Loucy (cell line): Measurements from ENCODE around the gene LAMB4.

Experiments used
- H2AFZ ChIP-seq: fragments of 200-600 bp; sonication (generic); 2 replicates; pipeline ENCODE4 v1.6.0; 2016; ENCODE audit warnings: antibody characterized with exemption, mild to moderate bottlenecking, low read length, moderate library complexity
- H3F3A ChIP-seq: fragments of 200-600 bp; 2 replicates; pipeline ENCODE4 v1.6.0; 2016; ENCODE audit warnings: antibody characterized with exemption, low read depth, mild to moderate bottlenecking
- H3K27me3 ChIP-seq: fragments of 200-600 bp; sonication (generic); 2 replicates; pipeline ENCODE4 v1.6.1; 2014; ENCODE audit warnings: low read length, mild to moderate bottlenecking; ENCODE audit not compliant: insufficient read depth, poor library complexity, severe bottlenecking
- H3K36me3 ChIP-seq: fragments of 200-600 bp; sonication (generic); 2 replicates; pipeline ENCODE4 v1.6.1; 2016; ENCODE audit warnings: low read length; ENCODE audit not compliant: insufficient read depth
- H3K4me1 ChIP-seq: fragments of 200-600 bp; sonication (generic); 2 replicates; pipeline ENCODE4 v1.5.1; 2014; ENCODE audit warnings: low read length, mild to moderate bottlenecking; ENCODE audit not compliant: insufficient read depth, poor library complexity, severe bottlenecking
- H3K4me2 ChIP-seq: fragments of 200-600 bp; sonication (generic); 2 replicates; pipeline ENCODE4 v1.6.0; 2014; ENCODE audit warnings: antibody characterized with exemption, low read length, low read depth, mild to moderate bottlenecking; ENCODE audit not compliant: poor library complexity, severe bottlenecking
- H3K4me3 ChIP-seq: fragments of 200-600 bp; sonication (generic); 2 replicates; pipeline ENCODE4 v1.5.1; 2014; ENCODE audit warnings: low read length, mild to moderate bottlenecking, mixed read lengths; ENCODE audit not compliant: poor library complexity, severe bottlenecking
- H3K79me2 ChIP-seq: fragments of 200-600 bp; sonication (generic); 2 replicates; pipeline ENCODE4 v1.6.1; 2014; ENCODE audit warnings: low read length; ENCODE audit not compliant: insufficient read depth
- H3K9ac ChIP-seq: fragments of 200-600 bp; sonication (generic); 2 replicates; pipeline ENCODE4 v1.6.0; 2014; ENCODE audit warnings: mild to moderate bottlenecking, low read depth, low read length, moderate library complexity; ENCODE audit not compliant: poor library complexity, severe bottlenecking
- H3K9me2 ChIP-seq: fragments of 200-600 bp; sonication (generic); replicated peaks from 2 replicates; pipeline ENCODE4 v1.6.1; 2016; ENCODE audit warnings: low read depth, low read length, mixed read lengths
- H3K9me3 ChIP-seq: fragments of 200-600 bp; sonication (generic); 2 replicates; pipeline ENCODE4 v1.6.1; 2014; ENCODE audit warnings: mild to moderate bottlenecking, antibody characterized with exemption, low read length, low read depth; ENCODE audit not compliant: insufficient read depth
- H4K20me1 ChIP-seq: fragments of 200-600 bp; sonication (generic); 2 replicates; pipeline ENCODE4 v1.6.0; 2014; ENCODE audit warnings: antibody characterized with exemption, low read length, mild to moderate bottlenecking; ENCODE audit not compliant: insufficient read depth, poor library complexity, severe bottlenecking
- EZH2phosphoT487 ChIP-seq: fragments of 200-600 bp; IDR thresholded peaks from 2 replicates; pipeline ENCODE4 v1.6.1; 2018; ENCODE audit warnings: antibody characterized with exemption, mild to moderate bottlenecking, moderate library complexity, borderline replicate concordance
- TF ChIP-seq, protein P1 (sequence below): fragments of 200-600 bp; sonication (generic); conservative IDR thresholded peaks from 2 replicates; pipeline ENCODE4 v1.5.1; 2014; ENCODE audit warnings: mild to moderate bottlenecking, antibody characterized with exemption, low read length

Gene LAMB4

DNA sequence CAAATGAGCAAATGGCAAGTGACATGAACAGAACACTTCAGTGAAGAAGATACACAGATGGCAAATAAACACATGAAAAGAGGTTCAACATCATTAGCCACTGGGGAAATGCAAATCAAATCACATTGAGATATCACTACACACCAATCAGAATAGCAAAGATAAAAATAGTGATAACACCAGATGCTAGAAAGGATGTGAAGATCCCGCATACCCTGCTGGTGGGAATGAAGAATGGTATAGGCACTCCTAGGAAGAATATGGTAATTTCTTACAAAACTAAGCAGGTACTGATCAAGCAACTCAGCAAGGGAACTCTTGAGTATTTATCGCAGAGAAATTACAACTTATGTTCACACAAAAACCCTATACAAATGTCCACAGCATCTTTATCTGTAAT is 11.2 kb downstream of the LAMB4 start:
- Histone ChIP-seq H4K20me1 (no peaks in the 10 kb centered on the region), H3K79me2 (no peaks in the 10 kb centered on the region), H2AFZ (no peak overlapping the region), H3K27me3 (no peaks in the 10 kb centered on the region), H3K36me3 (no peaks in the 10 kb centered on the region), H3K4me3 (no peak overlapping the region), H3K9me2 (no peaks in the 10 kb centered on the region), H3K9ac (no peak overlapping the region), H3K9me3 (no peaks in the 10 kb centered on the region), H3K4me1 (no peaks in the 10 kb centered on the region), H3F3A (no peaks in the 10 kb centered on the region), H3K4me2 (no peak overlapping the region)
- TF ChIP-seq EZH2phosphoT487 = no peak
- TF ChIP-seq, protein P1, sequence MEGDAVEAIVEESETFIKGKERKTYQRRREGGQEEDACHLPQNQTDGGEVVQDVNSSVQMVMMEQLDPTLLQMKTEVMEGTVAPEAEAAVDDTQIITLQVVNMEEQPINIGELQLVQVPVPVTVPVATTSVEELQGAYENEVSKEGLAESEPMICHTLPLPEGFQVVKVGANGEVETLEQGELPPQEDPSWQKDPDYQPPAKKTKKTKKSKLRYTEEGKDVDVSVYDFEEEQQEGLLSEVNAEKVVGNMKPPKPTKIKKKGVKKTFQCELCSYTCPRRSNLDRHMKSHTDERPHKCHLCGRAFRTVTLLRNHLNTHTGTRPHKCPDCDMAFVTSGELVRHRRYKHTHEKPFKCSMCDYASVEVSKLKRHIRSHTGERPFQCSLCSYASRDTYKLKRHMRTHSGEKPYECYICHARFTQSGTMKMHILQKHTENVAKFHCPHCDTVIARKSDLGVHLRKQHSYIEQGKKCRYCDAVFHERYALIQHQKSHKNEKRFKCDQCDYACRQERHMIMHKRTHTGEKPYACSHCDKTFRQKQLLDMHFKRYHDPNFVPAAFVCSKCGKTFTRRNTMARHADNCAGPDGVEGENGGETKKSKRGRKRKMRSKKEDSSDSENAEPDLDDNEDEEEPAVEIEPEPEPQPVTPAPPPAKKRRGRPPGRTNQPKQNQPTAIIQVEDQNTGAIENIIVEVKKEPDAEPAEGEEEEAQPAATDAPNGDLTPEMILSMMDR = no peak

DNA sequence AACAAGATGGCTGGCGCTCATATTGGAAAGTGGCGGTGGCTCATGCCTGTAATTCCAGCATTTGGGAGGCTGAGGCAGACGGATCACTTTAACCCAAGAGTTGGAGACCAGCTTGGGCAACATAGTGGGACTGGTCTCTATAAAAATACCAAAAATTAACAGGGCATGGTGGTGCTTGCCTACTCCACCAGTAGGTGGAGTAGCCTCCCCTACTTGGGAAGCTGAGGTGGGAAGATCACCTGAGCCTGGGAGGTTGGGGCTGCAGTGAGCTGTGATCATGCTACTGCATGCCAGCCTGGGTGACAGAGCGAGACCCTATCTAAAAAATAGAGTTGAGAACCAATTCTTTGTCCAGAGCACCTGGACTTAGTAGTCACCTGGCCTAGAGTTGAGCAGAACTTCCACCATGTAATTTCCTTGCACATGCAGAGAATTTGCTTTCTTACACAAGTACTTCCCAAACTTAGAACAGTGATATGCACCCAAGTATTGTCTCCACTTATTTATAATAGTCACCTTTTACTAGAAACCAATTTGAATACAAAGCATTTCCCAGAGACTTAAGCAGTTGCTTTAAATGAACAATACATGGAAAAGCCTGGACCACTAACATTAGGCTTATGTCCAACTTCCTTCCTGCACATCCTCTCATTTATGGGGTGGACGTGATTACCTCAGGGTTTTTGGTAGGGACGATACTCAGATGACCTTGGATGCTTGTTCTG is 15.9 kb downstream of the LAMB4 start:
- Histone ChIP-seq H3K9me3 (no peaks in the 10 kb centered on the region), H3K4me2 (no peak overlapping the region), H3K9ac (no peak overlapping the region), H3F3A (no peaks in the 10 kb centered on the region), H2AFZ (no peak overlapping the region), H4K20me1 (no peaks in the 10 kb centered on the region), H3K4me3 (no peak overlapping the region), H3K27me3 (no peaks in the 10 kb centered on the region), H3K36me3 (no peaks in the 10 kb centered on the region), H3K9me2 (no peaks in the 10 kb centered on the region), H3K4me1 (no peaks in the 10 kb centered on the region), H3K79me2 (no peaks in the 10 kb centered on the region)
- TF ChIP-seq EZH2phosphoT487 = no peak
- TF ChIP-seq, protein P1 = peak; percentile 71

DNA sequence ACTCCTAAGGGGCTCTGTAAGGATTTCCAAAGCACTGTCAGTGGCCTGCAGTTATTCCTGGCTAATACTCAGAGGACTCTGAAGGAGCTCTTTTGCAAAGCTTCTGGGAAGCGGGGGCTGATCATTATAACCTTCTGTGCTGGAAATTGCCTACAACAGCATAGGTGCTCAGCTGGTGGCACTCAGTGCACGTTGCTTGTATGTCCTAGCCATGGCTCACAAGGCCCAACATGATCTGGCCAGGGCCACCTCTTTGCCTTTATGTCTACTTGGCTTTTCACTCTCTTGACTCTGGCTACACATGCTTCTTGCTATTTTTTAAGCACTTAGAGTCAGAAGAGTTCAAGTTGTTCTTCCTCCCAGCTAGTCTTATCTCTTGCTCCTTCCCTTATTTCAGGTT is 17.5 kb downstream of the LAMB4 start:
- TF ChIP-seq EZH2phosphoT487 = no peak
- Histone ChIP-seq H3F3A (no peaks in the 10 kb centered on the region), H2AFZ (no peak overlapping the region), H3K9me2 (no peaks in the 10 kb centered on the region), H3K9me3 (no peaks in the 10 kb centered on the region), H3K79me2 (no peaks in the 10 kb centered on the region), H3K4me3 (no peak overlapping the region), H3K4me2 (no peak overlapping the region), H3K4me1 (no peaks in the 10 kb centered on the region), H4K20me1 (no peaks in the 10 kb centered on the region), H3K36me3 (no peaks in the 10 kb centered on the region), H3K9ac (no peak overlapping the region), H3K27me3 (no peaks in the 10 kb centered on the region)
